Parathyroid adenoma (tissue), 2 donors: Measurements from ENCODE around the gene MTCL3.
"Not testable (repeated sequence)": the region's sequence is repeated elsewhere in the genome, so short reads cannot be mapped to it uniquely, and the experiment has no call there.

Source experiments
- H2AFZ ChIP-seq: fragments of 300-600 bp; sonication (generic); one replicate; pipeline ENCODE4 v1.7.0; 2017; ENCODE audit warnings: antibody characterized with exemption, mild to moderate bottlenecking
- H3K27ac ChIP-seq: fragments of 300-600 bp; sonication (generic); one replicate; pipeline ENCODE4 v1.7.0; 2017
- H3K27me3 ChIP-seq: fragments of 300-600 bp; sonication (generic); one replicate; pipeline ENCODE4 v1.7.0; 2017; ENCODE audit warnings: low read length; ENCODE audit not compliant: control insufficient read depth, insufficient read depth
- H3K36me3 ChIP-seq: fragments of 300-600 bp; sonication (generic); one replicate; pipeline ENCODE4 v1.7.0; 2017; ENCODE audit warnings: low read length; ENCODE audit not compliant: control insufficient read depth, insufficient read depth
- H3K4me1 ChIP-seq: fragments of 300-600 bp; sonication (generic); one replicate; pipeline ENCODE4 v1.7.0; 2017; ENCODE audit warnings: control low read depth
- H3K4me2 ChIP-seq: fragments of 300-600 bp; sonication (generic); one replicate; pipeline ENCODE4 v1.7.0; 2017; ENCODE audit warnings: low read length
- H3K4me3 ChIP-seq: fragments of 300-600 bp; sonication (generic); one replicate; pipeline ENCODE4 v1.7.0; 2017; ENCODE audit warnings: low read depth, low read length
- H3K79me2 ChIP-seq: fragments of 300-600 bp; sonication (generic); one replicate; pipeline ENCODE4 v1.7.0; 2017; ENCODE audit warnings: control low read depth
- H3K9ac ChIP-seq: fragments of 300-600 bp; sonication (generic); one replicate; pipeline ENCODE4 v1.7.0; 2017; ENCODE audit warnings: mild to moderate bottlenecking
- H3K9me3 ChIP-seq: fragments of 300-600 bp; sonication (generic); one replicate; pipeline ENCODE4 v1.7.0; 2017; ENCODE audit warnings: low read length; ENCODE audit not compliant: control insufficient read depth
- CTCF ChIP-seq: fragments of 300-600 bp; sonication (generic); IDR thresholded peaks from one replicate; pipeline ENCODE4 v1.7.0; 2017; ENCODE audit warnings: antibody characterized with exemption, mild to moderate bottlenecking
- donor health status: primary hyperparathyroidism.

Gene MTCL3

GRCh38 chr6:127434651-127435050, 84.5 kb downstream of the MTCL3 start:
- no peak overlapping the region for H3K4me2 ChIP-seq
- no peak overlapping the region for H3K4me3 ChIP-seq
- no peak overlapping the region for H2AFZ ChIP-seq
- H3K9ac ChIP-seq: no peak overlapping the region
- no peaks in the 10 kb centered on the region for H3K79me2 ChIP-seq
- no peak overlapping the region for H3K27ac ChIP-seq
- no peaks in the 10 kb centered on the region for H3K27me3 ChIP-seq
- H3K36me3 ChIP-seq: no peaks in the 10 kb centered on the region
- no peaks in the 10 kb centered on the region for H3K9me3 ChIP-seq
- no peak for TF ChIP-seq CTCF
- no peaks in the 10 kb centered on the region for H3K4me1 ChIP-seq

GRCh38 chr6:127428562-127428961, 90.6 kb downstream of the MTCL3 start:
- not testable (repeated sequence) for H3K9me3 ChIP-seq, H2AFZ ChIP-seq, H3K36me3 ChIP-seq, H3K79me2 ChIP-seq, H3K27me3 ChIP-seq, H3K4me1 ChIP-seq, H3K27ac ChIP-seq, H3K9ac ChIP-seq, H3K4me3 ChIP-seq, H3K4me2 ChIP-seq

- H2AFZ ChIP-seq: no peak overlapping the region
- no peak overlapping the region for H3K9ac ChIP-seq
- H3K9me3 ChIP-seq: no peaks in the 10 kb centered on the region
- no peaks in the 10 kb centered on the region for H3K27me3 ChIP-seq
- no peak overlapping the region for H3K4me2 ChIP-seq
- H3K36me3 ChIP-seq: no peaks in the 10 kb centered on the region
- H3K4me3 ChIP-seq: no peak overlapping the region
- TF ChIP-seq CTCF: no peak
- H3K4me1 ChIP-seq: no peaks in the 10 kb centered on the region
- H3K27ac ChIP-seq: no peak overlapping the region
- H3K79me2 ChIP-seq: no peaks in the 10 kb centered on the region
Observed at GRCh38 chr6:127423921-127424320, 95.2 kb downstream of the MTCL3 start.
